ENCODE measurements around the gene PDE4A.

DNA sequence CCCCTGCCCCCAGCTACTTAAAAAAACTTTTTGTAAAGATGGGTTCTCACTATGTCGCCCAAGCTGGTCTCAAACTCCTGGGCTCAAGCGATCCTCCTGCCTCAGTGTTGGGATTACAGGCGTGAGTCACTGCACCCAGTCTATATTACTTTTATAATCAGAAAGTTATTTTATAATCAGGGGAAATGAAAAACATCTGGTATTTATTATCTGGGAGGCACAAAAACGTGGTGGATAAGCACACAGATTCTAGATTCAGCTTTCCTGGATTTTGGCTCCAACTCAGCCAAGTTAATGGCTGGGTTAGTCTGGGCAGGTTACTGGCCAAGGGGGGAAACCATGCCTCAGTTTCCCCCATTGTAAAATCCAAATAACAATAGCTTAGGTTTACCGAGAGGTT, 58.1 kb downstream of the PDE4A start:
- TF ChIP-seq, protein P1, sequence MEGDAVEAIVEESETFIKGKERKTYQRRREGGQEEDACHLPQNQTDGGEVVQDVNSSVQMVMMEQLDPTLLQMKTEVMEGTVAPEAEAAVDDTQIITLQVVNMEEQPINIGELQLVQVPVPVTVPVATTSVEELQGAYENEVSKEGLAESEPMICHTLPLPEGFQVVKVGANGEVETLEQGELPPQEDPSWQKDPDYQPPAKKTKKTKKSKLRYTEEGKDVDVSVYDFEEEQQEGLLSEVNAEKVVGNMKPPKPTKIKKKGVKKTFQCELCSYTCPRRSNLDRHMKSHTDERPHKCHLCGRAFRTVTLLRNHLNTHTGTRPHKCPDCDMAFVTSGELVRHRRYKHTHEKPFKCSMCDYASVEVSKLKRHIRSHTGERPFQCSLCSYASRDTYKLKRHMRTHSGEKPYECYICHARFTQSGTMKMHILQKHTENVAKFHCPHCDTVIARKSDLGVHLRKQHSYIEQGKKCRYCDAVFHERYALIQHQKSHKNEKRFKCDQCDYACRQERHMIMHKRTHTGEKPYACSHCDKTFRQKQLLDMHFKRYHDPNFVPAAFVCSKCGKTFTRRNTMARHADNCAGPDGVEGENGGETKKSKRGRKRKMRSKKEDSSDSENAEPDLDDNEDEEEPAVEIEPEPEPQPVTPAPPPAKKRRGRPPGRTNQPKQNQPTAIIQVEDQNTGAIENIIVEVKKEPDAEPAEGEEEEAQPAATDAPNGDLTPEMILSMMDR (IDR thresholded peaks at IDR 0.05; ENCODE audit: low read depth, low read length, missing input control) = no peak
- TF ChIP-seq, protein P2, sequence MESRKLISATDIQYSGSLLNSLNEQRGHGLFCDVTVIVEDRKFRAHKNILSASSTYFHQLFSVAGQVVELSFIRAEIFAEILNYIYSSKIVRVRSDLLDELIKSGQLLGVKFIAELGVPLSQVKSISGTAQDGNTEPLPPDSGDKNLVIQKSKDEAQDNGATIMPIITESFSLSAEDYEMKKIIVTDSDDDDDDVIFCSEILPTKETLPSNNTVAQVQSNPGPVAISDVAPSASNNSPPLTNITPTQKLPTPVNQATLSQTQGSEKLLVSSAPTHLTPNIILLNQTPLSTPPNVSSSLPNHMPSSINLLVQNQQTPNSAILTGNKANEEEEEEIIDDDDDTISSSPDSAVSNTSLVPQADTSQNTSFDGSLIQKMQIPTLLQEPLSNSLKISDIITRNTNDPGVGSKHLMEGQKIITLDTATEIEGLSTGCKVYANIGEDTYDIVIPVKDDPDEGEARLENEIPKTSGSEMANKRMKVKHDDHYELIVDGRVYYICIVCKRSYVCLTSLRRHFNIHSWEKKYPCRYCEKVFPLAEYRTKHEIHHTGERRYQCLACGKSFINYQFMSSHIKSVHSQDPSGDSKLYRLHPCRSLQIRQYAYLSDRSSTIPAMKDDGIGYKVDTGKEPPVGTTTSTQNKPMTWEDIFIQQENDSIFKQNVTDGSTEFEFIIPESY (IDR thresholded peaks at IDR 0.05) = no peak
- TF ChIP-seq HNF4A (conservative IDR thresholded peaks at IDR 0.05) (no peak), GABPA (IDR thresholded peaks at IDR 0.05 in 1 of 2, conservative IDR thresholded peaks at IDR 0.05 in 1 of 2) (no peak)
